Cardiac muscle cell (in vitro differentiated cells and primary cell): ENCODE results near the gene GABRA5. TPM values are rescaled to one million over a fixed set of nuclear protein-coding genes. Genes with fewer than 3 reads are reported as not detected.
A peak's percentile ranks its signal among the peaks of the same experiment; 100 is the strongest.

ENCODE experiments used
- DNase-seq, 2 donors: peaks; one replicate each; pipeline versions ENCODE4 v3.0.0 to v3.0.0-alpha.2; 2010 to 2017; ENCODE audit warnings: low read depth in 1 of 2, low spot score in 1 of 2
- H3K27ac ChIP-seq: fragments of 200-600 bp; sonication (generic); 2 replicates; pipeline ENCODE4 v1.5.1; 2016
- H3K27me3 ChIP-seq: fragments of 200-600 bp; sonication (generic); 2 replicates; pipeline ENCODE4 v1.6.0; 2016; ENCODE audit warnings: control low read depth
- H3K36me3 ChIP-seq: fragments of 200-600 bp; sonication (generic); 2 replicates; pipeline ENCODE4 v1.5.1; 2016; ENCODE audit warnings: control low read depth
- H3K4me1 ChIP-seq: fragments of 200-600 bp; sonication (generic); 2 replicates; pipeline ENCODE4 v1.8.1; 2017; ENCODE audit warnings: low read depth, mild to moderate bottlenecking, mixed run types
- H3K4me3 ChIP-seq: fragments of 200-600 bp; sonication (generic); 2 replicates; pipeline ENCODE4 v1.5.1; 2016; ENCODE audit warnings: mild to moderate bottlenecking
- H3K9me3 ChIP-seq: fragments of 200-600 bp; sonication (generic); 2 replicates; pipeline ENCODE4 v1.5.1; 2017; ENCODE audit warnings: low read depth, mild to moderate bottlenecking, control low read depth
- CTCF ChIP-seq: IDR thresholded peaks from 2 replicates; pipeline ENCODE4 v1.5.1; 2012; ENCODE audit warnings: low read depth, mild to moderate bottlenecking, low read length
- polyA plus RNA-seq: library from polyadenylated mRNA; unstranded; fragments of >200 nt; fragmentation: Nextera tagmentation; extraction: Ambion mirVana; gene quantifications from 2 replicates; pipeline ENCODE4 v1.2.1, GENCODE V29; 2016
- total RNA-seq: library from RNA; depleted of rRNA; stranded (reverse); fragments of >200 nt; gene quantifications from 2 replicates; pipeline ENCODE4 v1.2.3, GENCODE V29; 2016

GABRA5 gene
- total and polyA plus RNA-seq, 2 experiments from 2014 or later: 0.10 TPM; not detected in 1

DNA sequence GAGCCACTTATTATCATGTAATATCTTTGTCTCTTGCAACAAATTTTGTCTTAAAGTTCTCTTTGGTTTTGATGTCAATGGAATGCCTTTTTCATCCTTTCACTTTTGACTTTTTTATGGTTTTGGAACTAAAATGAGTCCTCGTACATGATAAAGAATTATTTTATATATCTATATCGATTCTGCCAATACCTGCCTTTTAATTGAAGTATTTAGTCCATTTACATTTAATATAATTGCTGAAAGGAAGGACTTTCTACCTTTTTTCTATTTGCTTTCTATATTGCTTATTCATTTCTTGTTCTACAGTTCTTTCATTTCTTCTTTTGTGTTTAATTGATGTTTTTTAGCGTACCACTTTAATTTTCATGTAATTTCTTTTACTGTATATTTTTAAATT, 32.8 kb downstream of the GABRA5 start:
- Histone ChIP-seq H3K27me3 (no peaks in the 10 kb centered on the region), H3K4me3 (no peak overlapping the region), H3K36me3 (no peaks in the 10 kb centered on the region), H3K27ac (no peak overlapping the region), H3K9me3 (no peaks in the 10 kb centered on the region), H3K4me1 (no peaks in the 10 kb centered on the region)
- no peak for DNase-seq
- no peak for TF ChIP-seq CTCF

GRCh38 chr15:26901041-26901440, 34.2 kb downstream of the GABRA5 start:
- DNase-seq: no peak
- Histone ChIP-seq H3K4me1 (no peaks in the 10 kb centered on the region), H3K27me3 (no peaks in the 10 kb centered on the region), H3K4me3 (no peak overlapping the region), H3K27ac (no peak overlapping the region), H3K36me3 (no peaks in the 10 kb centered on the region), H3K9me3 (no peaks in the 10 kb centered on the region)
- no peak for TF ChIP-seq CTCF

DNA sequence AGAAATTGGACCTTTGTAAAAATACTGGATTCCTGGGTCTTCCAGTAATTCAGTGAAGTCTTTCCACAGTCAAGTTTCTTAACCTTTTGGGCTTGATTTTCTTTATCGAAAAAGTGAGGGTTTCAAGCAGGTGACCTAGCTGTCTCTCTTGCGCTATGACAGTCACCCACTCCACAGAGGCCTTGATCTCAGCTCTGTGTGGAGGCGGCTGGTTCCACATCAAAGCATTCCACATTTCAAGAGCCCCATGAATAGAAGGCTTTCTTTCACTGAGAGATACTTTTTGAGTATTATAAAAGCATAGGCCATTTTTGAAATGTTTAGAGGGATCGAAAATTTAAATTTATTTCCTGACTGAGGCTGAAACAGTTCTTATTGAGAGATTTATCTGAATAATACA, 43.9 kb downstream of the GABRA5 start:
- Histone ChIP-seq H3K27me3 (no peaks in the 10 kb centered on the region), H3K4me1 (peaks cover 6% of the 10 kb centered on the region), H3K36me3 (no peaks in the 10 kb centered on the region), H3K4me3 (no peak overlapping the region), H3K9me3 (no peaks in the 10 kb centered on the region), H3K27ac (no peak overlapping the region)
- TF ChIP-seq CTCF: no peak
- peak in 1 of 2 donors; percentile 35 for DNase-seq

DNA sequence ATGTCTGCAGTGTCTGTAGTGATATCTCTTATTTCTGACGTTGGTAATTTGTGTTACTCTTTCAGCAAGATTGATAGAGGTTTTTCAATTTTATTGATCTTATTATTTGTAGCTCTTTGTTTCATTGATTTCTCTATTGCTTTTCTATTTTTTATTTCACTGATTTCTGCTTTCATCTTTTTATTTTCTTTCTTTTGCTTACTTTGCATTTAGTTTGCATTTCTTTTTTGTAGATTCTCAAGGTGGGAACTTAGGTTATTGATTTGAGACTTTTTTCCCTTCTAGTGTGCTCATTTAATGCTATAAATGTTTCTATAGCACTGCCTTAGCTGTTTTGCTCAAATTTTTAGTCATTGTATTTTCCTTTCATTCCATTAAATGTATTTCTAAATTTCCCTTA, 54.6 kb downstream of the GABRA5 start:
- Histone ChIP-seq H3K4me1 (no peaks in the 10 kb centered on the region), H3K27ac (no peak overlapping the region), H3K36me3 (no peaks in the 10 kb centered on the region), H3K4me3 (no peak overlapping the region), H3K9me3 (no peaks in the 10 kb centered on the region), H3K27me3 (no peaks in the 10 kb centered on the region)
- DNase-seq: no peak
- TF ChIP-seq CTCF: no peak

DNA sequence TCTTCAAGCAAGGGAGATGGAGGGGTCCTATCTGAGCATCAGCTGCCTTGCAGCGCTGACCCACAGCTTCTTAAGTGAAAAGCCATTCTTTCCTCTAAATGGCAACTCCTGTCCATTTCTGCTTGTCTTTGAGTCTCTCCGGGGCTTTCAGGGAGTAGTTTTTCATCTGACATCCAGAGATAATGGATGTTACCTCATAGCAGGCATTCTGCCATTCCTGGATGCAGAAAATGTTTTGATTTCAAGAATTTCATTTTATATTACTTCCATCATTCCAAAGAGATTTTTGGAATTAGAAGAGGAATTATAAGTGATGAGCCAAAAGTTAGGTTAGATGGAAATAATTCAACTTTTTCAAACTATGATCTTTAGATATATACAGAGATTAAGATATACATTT, 59.2 kb downstream of the GABRA5 start:
- H3K36me3 ChIP-seq: no peaks in the 10 kb centered on the region
- H3K9me3 ChIP-seq: no peaks in the 10 kb centered on the region
- no peak for TF ChIP-seq CTCF
- H3K27ac ChIP-seq: no peak overlapping the region
- DNase-seq: no peak
- H3K4me1 ChIP-seq: no peaks in the 10 kb centered on the region
- no peak overlapping the region for H3K4me3 ChIP-seq
- no peaks in the 10 kb centered on the region for H3K27me3 ChIP-seq

GRCh38 chr15:26928051-26928450, 61.2 kb downstream of the GABRA5 start:
- Histone ChIP-seq H3K4me3 (no peak overlapping the region), H3K36me3 (no peaks in the 10 kb centered on the region), H3K9me3 (no peaks in the 10 kb centered on the region), H3K27ac (no peak overlapping the region), H3K4me1 (no peaks in the 10 kb centered on the region), H3K27me3 (no peaks in the 10 kb centered on the region)
- no peak for TF ChIP-seq CTCF
- no peak for DNase-seq
